HUES48 (cell line): ENCODE results near the gene CCL16.
"Not testable (repeated sequence)": the region's sequence is repeated elsewhere in the genome, so short reads cannot be mapped to it uniquely, and the experiment has no call there.

Source experiments
- H3K27ac ChIP-seq: one replicate; pipeline ENCODE4 v1.7.0; 2013; ENCODE audit warnings: low read depth, low read length, inconsistent platforms
- H3K27me3 ChIP-seq: 2 replicates; pipeline ENCODE4 v1.6.1; 2013; ENCODE audit warnings: mild to moderate bottlenecking, low read length; ENCODE audit not compliant: control insufficient read depth, insufficient read depth
- H3K36me3 ChIP-seq: 2 replicates; pipeline ENCODE4 v1.6.1; 2013; ENCODE audit warnings: low read length; ENCODE audit not compliant: control insufficient read depth, insufficient read depth
- H3K4me1 ChIP-seq: 2 replicates; pipeline ENCODE4 v1.6.1; 2013; ENCODE audit warnings: mild to moderate bottlenecking, low read length; ENCODE audit not compliant: control insufficient read depth, insufficient read depth
- H3K4me3 ChIP-seq: 2 replicates; pipeline ENCODE4 v1.5.1; 2013; ENCODE audit warnings: mild to moderate bottlenecking, low read depth, low read length
- H3K9ac ChIP-seq: 2 replicates; pipeline ENCODE4 v1.6.1; 2013; ENCODE audit warnings: mild to moderate bottlenecking, low read depth, low read length, moderate library complexity
- H3K9me3 ChIP-seq: 2 replicates; pipeline ENCODE4 v1.6.1; 2013; ENCODE audit warnings: low read length; ENCODE audit not compliant: control insufficient read depth, insufficient read depth

Gene CCL16

GRCh38 chr17:35981246-35981645, at the start of gene CCL16:
Gene CCL16, minus strand, starts transcription at chr17:35981497. Its CDS starts 77 bp downstream, at chr17:35981420.
- Histone ChIP-seq H3K36me3 (no peaks in the 10 kb centered on the region), H3K27ac (no peak within 1 kb of the TSS), H3K9me3 (no peaks in the 10 kb centered on the region), H3K9ac (no peak within 1 kb of the TSS), H3K27me3 (no peaks in the 10 kb centered on the region), H3K4me3 (no peak within 1 kb of the TSS), H3K4me1 (no peaks in the 10 kb centered on the region)

GRCh38 chr17:36030956-36031355, 49.7 kb upstream of the CCL16 start:
- no peaks in the 10 kb centered on the region for H3K4me1 ChIP-seq
- H3K27me3 ChIP-seq, result no peaks in the 10 kb centered on the region
- no peaks in the 10 kb centered on the region for H3K9me3 ChIP-seq
- no peak overlapping the region for H3K27ac ChIP-seq
- no peak overlapping the region for H3K9ac ChIP-seq
- no peaks in the 10 kb centered on the region for H3K36me3 ChIP-seq
- no peak overlapping the region for H3K4me3 ChIP-seq

GRCh38 chr17:36027761-36028160, 46.5 kb upstream of the CCL16 start:
- Histone ChIP-seq H3K36me3 (no peaks in the 10 kb centered on the region), H3K4me3 (no peak overlapping the region), H3K4me1 (no peaks in the 10 kb centered on the region), H3K9ac (no peak overlapping the region), H3K9me3 (peaks cover 2% of the 10 kb centered on the region; the same call in 1 of the 2 replicates), H3K27me3 (no peaks in the 10 kb centered on the region), H3K27ac (no peak overlapping the region)

- Histone ChIP-seq H3K36me3 (no peaks in the 10 kb centered on the region), H3K4me3 (no peak overlapping the region), H3K27ac (no peak overlapping the region), H3K27me3 (no peaks in the 10 kb centered on the region), H3K4me1 (no peaks in the 10 kb centered on the region), H3K9me3 (peaks cover 2% of the 10 kb centered on the region; the same call in 1 of the 2 replicates), H3K9ac (no peak overlapping the region)
Observed at GRCh38 chr17:36024106-36024869, 43.0 kb upstream of the CCL16 start.

GRCh38 chr17:36019423-36019822, 38.1 kb upstream of the CCL16 start:
- Histone ChIP-seq H3K27ac (no peak overlapping the region), H3K9ac (no peak overlapping the region), H3K27me3 (no peaks in the 10 kb centered on the region), H3K36me3 (no peaks in the 10 kb centered on the region), H3K9me3 (peaks cover 2% of the 10 kb centered on the region; the same call in 1 of the 2 replicates), H3K4me3 (no peak overlapping the region), H3K4me1 (no peaks in the 10 kb centered on the region)

GRCh38 chr17:36017799-36018198, 36.5 kb upstream of the CCL16 start, which contains the start of gene CCL23:
Gene CCL23, minus strand, starts transcription at chr17:36017972. Its CDS starts 75 bp downstream, at chr17:36017897.
- Histone ChIP-seq H3K9ac (no peak within 1 kb of the TSS), H3K36me3 (no peaks in the 10 kb centered on the region), H3K27me3 (no peaks in the 10 kb centered on the region)

GRCh38 chr17:36016555-36016954, 35.3 kb upstream of the CCL16 start:
- peaks cover 8% of the 10 kb centered on the region; the same call in 1 of the 2 replicates for H3K9me3 ChIP-seq
- H3K4me3 ChIP-seq, result no peak overlapping the region
- no peak overlapping the region for H3K9ac ChIP-seq
- no peaks in the 10 kb centered on the region for H3K27me3 ChIP-seq
- no peaks in the 10 kb centered on the region for H3K36me3 ChIP-seq
- no peaks in the 10 kb centered on the region for H3K4me1 ChIP-seq
- H3K27ac ChIP-seq, result no peak overlapping the region

More at GRCh38 chr17:36017799-36018198, 36.5 kb upstream of the CCL16 start, which contains the start of gene CCL23:
- no peak within 1 kb of the TSS for H3K27ac ChIP-seq
- peaks cover 4% of the 10 kb centered on the region; the same call in 1 of the 2 replicates for H3K9me3 ChIP-seq
- H3K4me3 ChIP-seq, result no peak within 1 kb of the TSS
- H3K4me1 ChIP-seq, result no peaks in the 10 kb centered on the region

- not testable (repeated sequence) for H3K27ac ChIP-seq, H3K4me3 ChIP-seq, H3K27me3 ChIP-seq, H3K36me3 ChIP-seq, H3K9ac ChIP-seq, H3K4me1 ChIP-seq, H3K9me3 ChIP-seq
Observed at GRCh38 chr17:36015895-36016294, 34.6 kb upstream of the CCL16 start.

- Histone ChIP-seq H3K9me3 (peaks cover 8% of the 10 kb centered on the region; the same call in 1 of the 2 replicates), H3K4me1 (no peaks in the 10 kb centered on the region), H3K27me3 (no peaks in the 10 kb centered on the region)
Observed at GRCh38 chr17:36014946-36015345, 33.6 kb upstream of the CCL16 start.

GRCh38 chr17:36011201-36011600, 29.9 kb upstream of the CCL16 start:
- Histone ChIP-seq H3K4me1 (no peaks in the 10 kb centered on the region), H3K9me3 (peaks cover 27% of the 10 kb centered on the region), H3K36me3 (no peaks in the 10 kb centered on the region), H3K27me3 (no peaks in the 10 kb centered on the region), H3K27ac (no peak overlapping the region), H3K9ac (no peak overlapping the region), H3K4me3 (no peak overlapping the region)

More at GRCh38 chr17:36014946-36015345, 33.6 kb upstream of the CCL16 start:
- H3K27ac ChIP-seq, result no peak overlapping the region
- no peaks in the 10 kb centered on the region for H3K36me3 ChIP-seq
- H3K4me3 ChIP-seq, result no peak overlapping the region
- H3K9ac ChIP-seq, result no peak overlapping the region

- Histone ChIP-seq H3K4me1 (no peaks in the 10 kb centered on the region), H3K27ac (no peak overlapping the region), H3K4me3 (no peak overlapping the region), H3K27me3 (no peaks in the 10 kb centered on the region), H3K36me3 (no peaks in the 10 kb centered on the region), H3K9me3 (peaks cover 27% of the 10 kb centered on the region), H3K9ac (no peak overlapping the region)
Observed at GRCh38 chr17:36008998-36009665, 27.8 kb upstream of the CCL16 start.
